Measurements from ENCODE around the gene STPG4. TPM values are rescaled to one million over a fixed set of nuclear protein-coding genes. Genes with fewer than 3 reads are reported as not detected.

Gene STPG4
- polyA plus RNA-seq, 1 of the 3 experiments (the other 2 are of a cell fraction) = 0.20 TPM

DNA sequence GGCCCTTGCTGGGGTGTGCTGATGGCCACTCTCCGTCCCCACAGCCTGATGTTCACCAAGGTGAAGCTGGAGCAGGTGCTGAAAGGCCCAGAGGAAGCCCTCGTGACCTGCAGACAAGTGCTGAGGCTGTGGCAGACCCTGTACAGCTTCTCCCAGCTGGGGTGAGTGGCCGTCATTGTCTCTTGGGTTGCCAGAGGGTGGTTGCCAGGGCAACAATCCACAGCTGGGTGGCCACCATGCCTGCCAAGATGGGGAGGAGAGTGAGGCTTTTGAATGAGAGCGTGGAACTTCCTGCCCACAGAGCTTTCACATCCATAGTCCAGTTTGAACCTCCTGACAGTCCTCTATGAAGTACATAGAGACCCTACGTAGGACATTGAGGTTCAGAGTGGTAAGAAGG lies 108.8 kb downstream of the STPG4 start:
- no peak overlapping the region for H3K4me3 ChIP-seq (ENCODE audit: low read depth in 2 of 2, low read length in 1 of 2)
- H3K4me2 ChIP-seq = no peak overlapping the region
- H3K4me1 ChIP-seq (ENCODE audit: control insufficient read depth in 1 of 2, insufficient read depth in 2 of 2, low read depth in 1 of 2, low read length in 1 of 2) = peaks cover 32 to 64% of the 10 kb centered on the region in 2 experiments
- WGBS (ENCODE audit: low lambda C conversion rate) = 91% methylated on average over 5 of the region's 5 CpGs
- CTCF ChIA-PET = interaction anchor here (0.9 to 2.3 kb wide), 4 partner anchors 10 to 33 kb away, joined by 3 to 10 read pairs (median 3); no protein-coding TSS in a partner anchor
- no peaks in the 10 kb centered on the region for H3K9me3 ChIP-seq
- H3K9me2 ChIP-seq = no peaks in the 10 kb centered on the region
- H3K79me2 ChIP-seq (ENCODE audit: insufficient read depth) = peaks cover 12% of the 10 kb centered on the region; the same call in 1 of the 2 replicates
- peaks cover 16 to 20% of the 10 kb centered on the region in 2 experiments for H3K36me3 ChIP-seq (replicated peaks in 1 of 2; ENCODE audit: control insufficient read depth in 1 of 2, insufficient read depth in 2 of 2, low read length in 1 of 2)
- H3F3A ChIP-seq (replicated peaks; ENCODE audit: insufficient read depth) = peaks cover 22% of the 10 kb centered on the region
- no peak overlapping the region for H3K9ac ChIP-seq
- peak overlapping the region in 1 of 2 experiments; percentile 40; a peak in 1 of 4 replicates for H3K27ac ChIP-seq (ENCODE audit: low read depth in 2 of 2, low read length in 1 of 2)
- no peak overlapping the region for H2AFZ ChIP-seq (ENCODE audit: low read depth)
- no peaks in the 10 kb centered on the region for H3K27me3 ChIP-seq (ENCODE audit: insufficient read depth)
- TF ChIP-seq FOSL2 (IDR thresholded peaks at IDR 0.05; ENCODE audit: borderline replicate concordance, low read depth) (no peak), FOXJ3 (CRISPR knock-in tag; IDR thresholded peaks at IDR 0.05) (no peak)
- TF ChIP-seq, protein P1, sequence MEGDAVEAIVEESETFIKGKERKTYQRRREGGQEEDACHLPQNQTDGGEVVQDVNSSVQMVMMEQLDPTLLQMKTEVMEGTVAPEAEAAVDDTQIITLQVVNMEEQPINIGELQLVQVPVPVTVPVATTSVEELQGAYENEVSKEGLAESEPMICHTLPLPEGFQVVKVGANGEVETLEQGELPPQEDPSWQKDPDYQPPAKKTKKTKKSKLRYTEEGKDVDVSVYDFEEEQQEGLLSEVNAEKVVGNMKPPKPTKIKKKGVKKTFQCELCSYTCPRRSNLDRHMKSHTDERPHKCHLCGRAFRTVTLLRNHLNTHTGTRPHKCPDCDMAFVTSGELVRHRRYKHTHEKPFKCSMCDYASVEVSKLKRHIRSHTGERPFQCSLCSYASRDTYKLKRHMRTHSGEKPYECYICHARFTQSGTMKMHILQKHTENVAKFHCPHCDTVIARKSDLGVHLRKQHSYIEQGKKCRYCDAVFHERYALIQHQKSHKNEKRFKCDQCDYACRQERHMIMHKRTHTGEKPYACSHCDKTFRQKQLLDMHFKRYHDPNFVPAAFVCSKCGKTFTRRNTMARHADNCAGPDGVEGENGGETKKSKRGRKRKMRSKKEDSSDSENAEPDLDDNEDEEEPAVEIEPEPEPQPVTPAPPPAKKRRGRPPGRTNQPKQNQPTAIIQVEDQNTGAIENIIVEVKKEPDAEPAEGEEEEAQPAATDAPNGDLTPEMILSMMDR (IDR thresholded peaks at IDR 0.05) = no peak
- POLR2A ChIA-PET = interaction anchor here (1.1 to 1.2 kb wide), 3 partner anchors 10 to 40 kb away, joined by 3 read pairs; no protein-coding TSS in a partner anchor
- H4K20me1 ChIP-seq (ENCODE audit: insufficient read depth) = no peaks in the 10 kb centered on the region
- no peak for DNase-seq

DNA sequence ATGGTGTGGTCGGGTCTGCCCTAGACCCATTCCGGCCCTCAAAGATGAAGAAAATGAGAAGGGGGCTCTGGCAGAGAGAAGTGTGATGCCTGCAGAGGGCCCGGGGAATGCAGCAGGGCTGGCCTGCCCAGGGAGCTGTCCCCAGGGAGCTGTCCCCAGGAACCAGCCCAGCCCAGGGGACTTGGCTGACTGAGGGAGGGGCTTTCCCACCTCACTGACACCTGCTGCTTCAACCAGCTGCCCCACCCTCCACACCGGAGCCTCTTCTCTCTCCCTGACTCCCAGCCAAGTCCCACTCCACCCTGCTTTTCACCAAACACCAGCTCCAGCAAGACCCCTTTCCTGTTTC lies 111.2 kb downstream of the STPG4 start:
- peaks cover 7 to 10% of the 10 kb centered on the region in 2 experiments for H3K36me3 ChIP-seq (replicated peaks in 1 of 2; ENCODE audit: control insufficient read depth in 1 of 2, insufficient read depth in 2 of 2, low read length in 1 of 2)

More for the DNA sequence above, 111.2 kb downstream of the STPG4 start:
- H3K27me3 ChIP-seq (ENCODE audit: insufficient read depth) = no peaks in the 10 kb centered on the region
- peak overlapping the region; percentile 81 for H3K4me2 ChIP-seq
- no peaks in the 10 kb centered on the region for H3K9me3 ChIP-seq
- WGBS (ENCODE audit: low lambda C conversion rate) = 29% methylated on average over 4 of the region's 4 CpGs
- no peak overlapping the region for H3K4me3 ChIP-seq (ENCODE audit: low read depth in 2 of 2, low read length in 1 of 2)
- H3K9me2 ChIP-seq = no peaks in the 10 kb centered on the region
- H3K27ac ChIP-seq (ENCODE audit: low read depth in 2 of 2, low read length in 1 of 2) = peak overlapping the region; percentile 96 to 99
- TF ChIP-seq, protein P2, sequence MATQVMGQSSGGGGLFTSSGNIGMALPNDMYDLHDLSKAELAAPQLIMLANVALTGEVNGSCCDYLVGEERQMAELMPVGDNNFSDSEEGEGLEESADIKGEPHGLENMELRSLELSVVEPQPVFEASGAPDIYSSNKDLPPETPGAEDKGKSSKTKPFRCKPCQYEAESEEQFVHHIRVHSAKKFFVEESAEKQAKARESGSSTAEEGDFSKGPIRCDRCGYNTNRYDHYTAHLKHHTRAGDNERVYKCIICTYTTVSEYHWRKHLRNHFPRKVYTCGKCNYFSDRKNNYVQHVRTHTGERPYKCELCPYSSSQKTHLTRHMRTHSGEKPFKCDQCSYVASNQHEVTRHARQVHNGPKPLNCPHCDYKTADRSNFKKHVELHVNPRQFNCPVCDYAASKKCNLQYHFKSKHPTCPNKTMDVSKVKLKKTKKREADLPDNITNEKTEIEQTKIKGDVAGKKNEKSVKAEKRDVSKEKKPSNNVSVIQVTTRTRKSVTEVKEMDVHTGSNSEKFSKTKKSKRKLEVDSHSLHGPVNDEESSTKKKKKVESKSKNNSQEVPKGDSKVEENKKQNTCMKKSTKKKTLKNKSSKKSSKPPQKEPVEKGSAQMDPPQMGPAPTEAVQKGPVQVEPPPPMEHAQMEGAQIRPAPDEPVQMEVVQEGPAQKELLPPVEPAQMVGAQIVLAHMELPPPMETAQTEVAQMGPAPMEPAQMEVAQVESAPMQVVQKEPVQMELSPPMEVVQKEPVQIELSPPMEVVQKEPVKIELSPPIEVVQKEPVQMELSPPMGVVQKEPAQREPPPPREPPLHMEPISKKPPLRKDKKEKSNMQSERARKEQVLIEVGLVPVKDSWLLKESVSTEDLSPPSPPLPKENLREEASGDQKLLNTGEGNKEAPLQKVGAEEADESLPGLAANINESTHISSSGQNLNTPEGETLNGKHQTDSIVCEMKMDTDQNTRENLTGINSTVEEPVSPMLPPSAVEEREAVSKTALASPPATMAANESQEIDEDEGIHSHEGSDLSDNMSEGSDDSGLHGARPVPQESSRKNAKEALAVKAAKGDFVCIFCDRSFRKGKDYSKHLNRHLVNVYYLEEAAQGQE (IDR thresholded peaks at IDR 0.05; ENCODE audit: low read depth, low read length) = peak; percentile 70; the same call in 1 of the 2 replicates
- no peak for TF ChIP-seq RCOR1 (IDR thresholded peaks at IDR 0.05; ENCODE audit: low read length)
- ChIA-PET CTCF (interaction anchor here (0.8 to 3.9 kb wide), 8 partner anchors 8 to 129 kb away, joined by 3 to 23 read pairs (median 4); no protein-coding TSS in a partner anchor), POLR2A (interaction anchor here (0.6 to 5.4 kb wide), 9 partner anchors 13 to 139 kb away, joined by 3 to 49 read pairs (median 7); no protein-coding TSS in a partner anchor)
- no peak overlapping the region for H2AFZ ChIP-seq (ENCODE audit: low read depth)
- peaks cover 23% of the 10 kb centered on the region; the same call in 1 of the 2 replicates for H3K79me2 ChIP-seq (ENCODE audit: insufficient read depth)
- H3F3A ChIP-seq (replicated peaks; ENCODE audit: insufficient read depth) = peaks cover 22% of the 10 kb centered on the region
- no peak for DNase-seq
- H3K4me1 ChIP-seq (ENCODE audit: control insufficient read depth in 1 of 2, insufficient read depth in 2 of 2, low read depth in 1 of 2, low read length in 1 of 2) = peaks cover 37 to 72% of the 10 kb centered on the region in 2 experiments
- H4K20me1 ChIP-seq (ENCODE audit: insufficient read depth) = no peaks in the 10 kb centered on the region
- peak overlapping the region; percentile 93 for H3K9ac ChIP-seq

Data from SK-N-SH (cell line).